HL-60 (cell line): ENCODE results near the gene STARD10.

ENCODE experiments used
- DNase-seq, 2 experiments: peaks; one replicate each; pipeline ENCODE4 v3.0.0-alpha.2; 2010 to 2020; ENCODE audit warnings: low read depth in 1 of 2, low spot score in 1 of 2
- H3K27ac ChIP-seq: fragments of 250-450 bp; sonication (Bioruptor Pico); replicated peaks from 2 replicates; pipeline ENCODE4 v1.5.1; 2020; ENCODE audit warnings: mild to moderate bottlenecking, moderate library complexity
- H3K27me3 ChIP-seq: fragments of 250-450 bp; sonication (Bioruptor Pico); 2 replicates; pipeline ENCODE4 v1.5.1; 2021; ENCODE audit warnings: mild to moderate bottlenecking, moderate library complexity; ENCODE audit not compliant: insufficient read depth, poor library complexity, severe bottlenecking
- H3K4me3 ChIP-seq: replicated peaks from 2 replicates; pipeline ENCODE4 v1.5.1; 2011; ENCODE audit warnings: mild to moderate bottlenecking, control low read depth, low read length; ENCODE audit not compliant: insufficient read depth
- GABPA ChIP-seq: IDR thresholded peaks from 2 replicates; pipeline ENCODE4 v1.6.1; 2012; ENCODE audit warnings: low read depth
- POLR2AphosphoS5 ChIP-seq: IDR thresholded peaks from 2 replicates; pipeline ENCODE4 v1.6.1; 2012; ENCODE audit warnings: low read depth
- REST ChIP-seq: IDR thresholded peaks from 2 replicates; pipeline ENCODE4 v1.6.1; 2012; ENCODE audit warnings: low read depth; ENCODE audit not compliant: insufficient replicate concordance
- SPI1 ChIP-seq: IDR thresholded peaks from 2 replicates; pipeline ENCODE4 v1.6.1; 2012; ENCODE audit warnings: low read depth, mild to moderate bottlenecking, borderline replicate concordance
- TF ChIP-seq, protein P1 (sequence below): IDR thresholded peaks from one replicate; pipeline ENCODE4 v1.5.1; 2011; ENCODE audit warnings: low read length, control low read depth, inconsistent platforms; ENCODE audit not compliant: insufficient read depth

The STARD10 gene

DNA sequence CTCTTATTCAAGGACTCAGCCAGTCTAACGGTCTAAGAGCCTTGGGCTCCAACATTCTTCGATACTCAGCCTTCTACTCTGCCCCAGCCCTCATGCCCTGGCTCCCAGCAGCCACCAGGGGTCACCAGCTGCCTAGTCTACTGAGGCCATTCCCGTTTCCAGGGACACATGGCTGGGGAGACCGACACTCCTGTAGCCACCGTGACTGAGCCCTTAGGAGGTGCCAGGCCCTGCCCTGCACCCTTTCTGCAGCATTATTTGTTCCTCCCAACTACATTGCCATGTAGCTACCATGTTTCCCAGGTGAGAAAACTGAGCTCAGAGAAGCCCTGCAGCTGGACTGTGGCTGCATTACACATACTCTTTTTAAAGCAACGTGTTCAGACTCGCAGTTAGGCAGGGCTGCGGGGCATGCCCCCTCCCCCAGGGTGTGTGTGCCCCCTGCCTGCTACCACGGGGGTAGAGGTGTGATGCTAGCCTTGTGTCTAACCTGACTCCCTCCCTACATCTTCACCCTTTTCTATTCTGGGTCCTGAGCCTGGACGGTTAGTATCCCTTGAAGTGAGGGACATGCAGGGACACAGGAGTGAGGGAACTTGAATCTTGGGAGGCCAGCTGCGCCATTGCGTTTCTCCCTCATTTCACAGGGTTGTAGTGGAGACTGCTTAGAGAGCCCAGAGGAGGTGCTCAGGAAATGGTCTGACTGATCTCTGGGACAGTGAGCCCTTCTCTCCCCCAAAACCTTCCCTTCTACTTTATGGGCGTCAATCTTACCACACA lies 37.9 kb upstream of the STARD10 start:
- DNase-seq = peak in 1 of 2 experiments; percentile 66
- H3K4me3 ChIP-seq = no peak overlapping the region
- TF ChIP-seq POLR2AphosphoS5 = peak; percentile 63
- TF ChIP-seq, protein P1, sequence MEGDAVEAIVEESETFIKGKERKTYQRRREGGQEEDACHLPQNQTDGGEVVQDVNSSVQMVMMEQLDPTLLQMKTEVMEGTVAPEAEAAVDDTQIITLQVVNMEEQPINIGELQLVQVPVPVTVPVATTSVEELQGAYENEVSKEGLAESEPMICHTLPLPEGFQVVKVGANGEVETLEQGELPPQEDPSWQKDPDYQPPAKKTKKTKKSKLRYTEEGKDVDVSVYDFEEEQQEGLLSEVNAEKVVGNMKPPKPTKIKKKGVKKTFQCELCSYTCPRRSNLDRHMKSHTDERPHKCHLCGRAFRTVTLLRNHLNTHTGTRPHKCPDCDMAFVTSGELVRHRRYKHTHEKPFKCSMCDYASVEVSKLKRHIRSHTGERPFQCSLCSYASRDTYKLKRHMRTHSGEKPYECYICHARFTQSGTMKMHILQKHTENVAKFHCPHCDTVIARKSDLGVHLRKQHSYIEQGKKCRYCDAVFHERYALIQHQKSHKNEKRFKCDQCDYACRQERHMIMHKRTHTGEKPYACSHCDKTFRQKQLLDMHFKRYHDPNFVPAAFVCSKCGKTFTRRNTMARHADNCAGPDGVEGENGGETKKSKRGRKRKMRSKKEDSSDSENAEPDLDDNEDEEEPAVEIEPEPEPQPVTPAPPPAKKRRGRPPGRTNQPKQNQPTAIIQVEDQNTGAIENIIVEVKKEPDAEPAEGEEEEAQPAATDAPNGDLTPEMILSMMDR = peak; percentile 73
- TF ChIP-seq REST = no peak
- no peaks in the 10 kb centered on the region for H3K27me3 ChIP-seq
- no peak overlapping the region for H3K27ac ChIP-seq

DNA sequence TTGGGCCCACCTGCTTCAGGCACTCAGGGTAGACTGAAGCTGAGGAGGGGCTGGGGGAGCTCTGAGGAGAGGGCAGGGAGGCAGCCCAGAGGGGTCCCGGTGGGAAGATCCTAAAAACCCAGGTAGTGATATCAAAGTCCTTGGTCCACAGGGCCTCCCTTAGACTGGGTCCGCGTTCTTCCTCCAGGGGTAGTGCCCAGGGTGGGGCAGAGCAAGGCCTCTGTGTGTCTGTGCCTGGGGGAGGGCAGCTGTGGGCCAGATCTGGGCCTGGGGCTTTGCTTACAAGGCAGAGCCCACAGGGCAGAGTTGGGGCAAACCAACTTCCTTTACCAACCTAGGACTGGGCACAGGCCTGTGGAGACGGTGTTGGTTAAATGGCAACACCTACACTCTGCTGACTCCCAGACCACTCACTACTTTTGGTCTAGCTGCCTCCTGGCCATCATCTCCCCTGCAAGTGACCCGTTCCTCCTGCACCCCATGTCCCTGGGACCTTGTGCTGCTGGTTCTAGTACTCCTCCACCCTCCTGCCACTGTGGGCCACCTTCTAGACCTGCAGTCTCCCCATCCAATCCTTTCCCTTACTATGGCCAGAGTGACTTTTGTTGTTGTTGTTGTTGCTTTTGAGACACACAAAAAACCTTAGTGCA lies 36.2 kb upstream of the STARD10 start:
- DNase-seq = no peak
- Histone ChIP-seq H3K4me3 (no peak overlapping the region), H3K27ac (no peak overlapping the region), H3K27me3 (no peaks in the 10 kb centered on the region)
- TF ChIP-seq, protein P1 = no peak
- TF ChIP-seq SPI1 = no peak
- no peak for TF ChIP-seq GABPA
- TF ChIP-seq REST = no peak
- no peak; the same call in 1 of the 2 replicates for TF ChIP-seq POLR2AphosphoS5

- H3K27me3 ChIP-seq = no peaks in the 10 kb centered on the region
- TF ChIP-seq, protein P1 = no peak
- TF ChIP-seq GABPA (no peak), SPI1 (no peak), POLR2AphosphoS5 (no peak), REST (no peak)
- no peak overlapping the region for H3K27ac ChIP-seq
- no peak for DNase-seq
- no peak overlapping the region for H3K4me3 ChIP-seq
Observed at GRCh38 chr11:72829178-72829577, 35.3 kb upstream of the STARD10 start.
